Keratinocyte (primary cell): Measurements from ENCODE around the gene HAUS8.

ENCODE experiments used
- CTCF ChIP-seq, 3 experiments: IDR thresholded peaks in 1 of 3; conservative IDR thresholded peaks in 1 of 3; optimal IDR thresholded peaks in 1 of 3; 2 replicates in 2 of 3; 3 replicates in 1 of 3; pipeline versions ENCODE3 to v1.5.1; 2011; ENCODE audit warnings: low read length in 3 of 3, mild to moderate bottlenecking in 3 of 3, moderate library complexity in 2 of 3, control low read depth in 1 of 3, inconsistent platforms in 1 of 3; ENCODE audit not compliant: insufficient read depth in 2 of 3; ENCODE audit errors: extremely low read depth in 1 of 3
- EZH2 ChIP-seq: IDR thresholded peaks from one replicate; pipeline ENCODE4 v1.6.1; 2012; ENCODE audit warnings: inconsistent platforms, mild to moderate bottlenecking, low read length, moderate library complexity

GRCh38 chr19:17112700-17113099 is 37.4 kb upstream of the HAUS8 start:
- TF ChIP-seq CTCF (optimal IDR thresholded peaks at IDR 0.05 in 1 of 3, IDR thresholded peaks at IDR 0.05 in 1 of 3, conservative IDR thresholded peaks at IDR 0.05 in 1 of 3; ENCODE audit: extremely low read depth in 1 of 3, insufficient read depth in 2 of 3, low read length in 3 of 3) (no peak), EZH2 (no peak)
